Neural cell (in vitro differentiated cells): ENCODE data around the gene HOXC5. TPM values are rescaled to one million over a fixed set of nuclear protein-coding genes. Genes with fewer than 3 reads are reported as not detected.

Source experiments
- H2AFZ ChIP-seq: fragments of 200-600, 300-800 bp; sonication (generic), shearing (Covaris generic); 2 replicates; pipeline ENCODE4 v1.6.0; 2014; ENCODE audit warnings: low read depth, mild to moderate bottlenecking, antibody characterized with exemption, low read length, moderate library complexity
- H3F3A ChIP-seq: fragments of 200-600 bp; shearing (Covaris generic); 2 replicates; pipeline ENCODE4 v1.6.1; 2016; ENCODE audit warnings: mild to moderate bottlenecking, moderate library complexity, mixed read lengths, antibody characterized with exemption, low read length; ENCODE audit not compliant: insufficient read depth, poor library complexity, severe bottlenecking
- H3K27ac ChIP-seq: fragments of 200-600, 300-800 bp; sonication (generic), shearing (Covaris generic); 2 replicates; pipeline ENCODE4 v1.5.1; 2014; ENCODE audit warnings: mild to moderate bottlenecking, low read length, moderate library complexity
- H3K27me3 ChIP-seq: fragments of 300-800, 200-600 bp; sonication (generic), shearing (Covaris generic); 2 replicates; pipeline ENCODE4 v1.6.0; 2014; ENCODE audit warnings: mild to moderate bottlenecking, low read depth, low read length, moderate library complexity; ENCODE audit not compliant: insufficient read depth
- H3K36me3 ChIP-seq: fragments of 300-800, 200-600 bp; sonication (generic), shearing (Covaris generic); 2 replicates; pipeline ENCODE4 v1.5.1; 2014; ENCODE audit warnings: mild to moderate bottlenecking, antibody characterized with exemption, low read length, moderate library complexity; ENCODE audit not compliant: insufficient read depth
- H3K4me2 ChIP-seq: fragments of 300-800, 200-600 bp; sonication (generic), shearing (Covaris generic); 2 replicates; pipeline ENCODE4 v1.6.0; 2014; ENCODE audit warnings: mild to moderate bottlenecking, low read length
- H3K4me3 ChIP-seq: fragments of 300-800, 200-600 bp; sonication (generic), shearing (Covaris generic); 2 replicates; pipeline ENCODE4 v1.5.1; 2014; ENCODE audit warnings: mild to moderate bottlenecking, low read length, moderate library complexity
- H3K79me2 ChIP-seq: fragments of 200-600 bp; shearing (Covaris generic); replicated peaks from 2 replicates; pipeline ENCODE4 v1.6.0; 2014; ENCODE audit warnings: mild to moderate bottlenecking, low read length, moderate library complexity; ENCODE audit not compliant: insufficient read depth
- H3K9ac ChIP-seq: fragments of 300-800, 200-600 bp; sonication (generic), shearing (Covaris generic); 2 replicates; pipeline ENCODE4 v1.6.1; 2016; ENCODE audit warnings: mild to moderate bottlenecking, low read length, mixed read lengths
- H3K9me2 ChIP-seq: fragments of 200-600 bp; shearing (Covaris generic); 2 replicates; pipeline ENCODE4 v1.6.1; 2016; ENCODE audit warnings: mild to moderate bottlenecking, low read length, mixed read lengths; ENCODE audit not compliant: insufficient read depth
- H3K9me3 ChIP-seq: fragments of 200-600, 300-800 bp; sonication (generic), shearing (Covaris generic); 2 replicates; pipeline ENCODE4 v1.6.1; 2016; ENCODE audit warnings: mild to moderate bottlenecking, mixed run types, low read length, moderate library complexity, mixed read lengths
- H4K20me1 ChIP-seq: fragments of 200-600 bp; shearing (Covaris generic); 2 replicates; pipeline ENCODE4 v1.6.1; 2016; ENCODE audit warnings: mild to moderate bottlenecking, mixed run types; ENCODE audit not compliant: insufficient read depth
- EP300 ChIP-seq: fragments of 450-650 bp; conservative IDR thresholded peaks from 2 replicates; pipeline ENCODE4 v1.6.1; 2014; ENCODE audit warnings: antibody characterized with exemption, mild to moderate bottlenecking, moderate library complexity; ENCODE audit not compliant: poor library complexity, severe bottlenecking
- EZH2 ChIP-seq: fragments of 200-600, 300-800 bp; shearing (Covaris generic), sonication (generic); IDR thresholded peaks from 2 replicates; pipeline ENCODE4 v1.6.1; 2014; ENCODE audit warnings: antibody characterized with exemption, low read length, borderline replicate concordance, mild to moderate bottlenecking; ENCODE audit not compliant: insufficient read depth, poor library complexity, severe bottlenecking
- MXI1 ChIP-seq: fragments of 450-650 bp; conservative IDR thresholded peaks from 2 replicates; pipeline ENCODE4 v1.6.1; 2014; ENCODE audit warnings: antibody characterized with exemption, mild to moderate bottlenecking; ENCODE audit not compliant: poor library complexity, severe bottlenecking
- POLR2AphosphoS5 ChIP-seq: IDR thresholded peaks from 2 replicates; pipeline ENCODE4 v1.6.1; 2012
- RAD21 ChIP-seq: fragments of 450-650 bp; conservative IDR thresholded peaks from 2 replicates; pipeline ENCODE4 v1.6.1; 2014; ENCODE audit warnings: antibody characterized with exemption, mild to moderate bottlenecking, moderate library complexity
- REST ChIP-seq: IDR thresholded peaks from 2 replicates; pipeline ENCODE4 v1.6.1; 2012; ENCODE audit warnings: borderline replicate concordance
- SMC3 ChIP-seq: fragments of 450-650 bp; conservative IDR thresholded peaks from 2 replicates; pipeline ENCODE4 v1.6.1; 2014; ENCODE audit warnings: antibody characterized with exemption, mild to moderate bottlenecking, moderate library complexity; ENCODE audit not compliant: poor library complexity
- TAF1 ChIP-seq: IDR thresholded peaks from 2 replicates; pipeline ENCODE4 v1.6.1; 2012; ENCODE audit warnings: low read depth
- polyA plus RNA-seq: library from polyadenylated mRNA; depleted of rRNA; stranded (reverse); fragments of >200 nt; gene quantifications from 2 replicates; pipeline ENCODE4 v1.2.3, GENCODE V29; 2014
- TF ChIP-seq, protein P1 (sequence below): fragments of 450-650 bp; IDR thresholded peaks from 2 replicates; pipeline ENCODE4 v1.5.1; 2014; ENCODE audit warnings: antibody characterized with exemption, mild to moderate bottlenecking, moderate library complexity; ENCODE audit not compliant: poor library complexity, severe bottlenecking

HOXC5 gene
- polyA plus RNA-seq, 1 donor from 2014 or later, result not detected

DNA sequence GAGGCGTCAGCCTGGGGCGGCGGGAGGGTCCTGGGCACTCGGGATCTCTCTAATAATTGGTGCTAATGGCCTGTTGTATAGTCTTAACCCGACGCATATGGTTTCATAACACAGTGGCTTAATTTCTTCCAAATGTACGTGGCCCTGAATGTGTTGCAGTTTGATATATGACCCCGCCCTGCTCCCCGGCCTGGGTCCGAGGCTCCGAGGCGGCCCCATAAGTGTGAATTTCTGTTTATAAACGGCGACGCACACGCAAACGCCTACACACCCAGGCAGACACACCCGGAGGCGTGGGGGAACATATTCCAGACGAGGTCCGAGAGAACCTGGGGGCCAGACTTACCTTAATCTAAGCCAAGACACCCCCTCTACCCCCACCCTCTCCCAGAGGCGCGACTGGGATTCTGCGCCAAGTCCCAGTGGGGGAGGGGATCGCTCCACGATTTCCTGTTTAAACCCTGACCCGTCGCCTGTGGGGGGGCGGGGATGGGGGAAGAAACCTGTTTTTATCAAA lies 14.3 kb upstream of the HOXC5 start:
- Histone ChIP-seq H3K9me3 (no peaks in the 10 kb centered on the region), H3K36me3 (no peaks in the 10 kb centered on the region), H3F3A (no peaks in the 10 kb centered on the region), H3K4me3 (peak overlapping the region; percentile 62), H3K79me2 (no peaks in the 10 kb centered on the region), H3K9ac (no peak overlapping the region), H2AFZ (no peak overlapping the region), H3K4me2 (no peak overlapping the region), H3K9me2 (no peaks in the 10 kb centered on the region), H4K20me1 (no peaks in the 10 kb centered on the region), H3K27ac (no peak overlapping the region), H3K27me3 (peaks cover 98% of the 10 kb centered on the region)
- TF ChIP-seq POLR2AphosphoS5 (peak; percentile 27), EZH2 (no peak), MXI1 (no peak)

DNA sequence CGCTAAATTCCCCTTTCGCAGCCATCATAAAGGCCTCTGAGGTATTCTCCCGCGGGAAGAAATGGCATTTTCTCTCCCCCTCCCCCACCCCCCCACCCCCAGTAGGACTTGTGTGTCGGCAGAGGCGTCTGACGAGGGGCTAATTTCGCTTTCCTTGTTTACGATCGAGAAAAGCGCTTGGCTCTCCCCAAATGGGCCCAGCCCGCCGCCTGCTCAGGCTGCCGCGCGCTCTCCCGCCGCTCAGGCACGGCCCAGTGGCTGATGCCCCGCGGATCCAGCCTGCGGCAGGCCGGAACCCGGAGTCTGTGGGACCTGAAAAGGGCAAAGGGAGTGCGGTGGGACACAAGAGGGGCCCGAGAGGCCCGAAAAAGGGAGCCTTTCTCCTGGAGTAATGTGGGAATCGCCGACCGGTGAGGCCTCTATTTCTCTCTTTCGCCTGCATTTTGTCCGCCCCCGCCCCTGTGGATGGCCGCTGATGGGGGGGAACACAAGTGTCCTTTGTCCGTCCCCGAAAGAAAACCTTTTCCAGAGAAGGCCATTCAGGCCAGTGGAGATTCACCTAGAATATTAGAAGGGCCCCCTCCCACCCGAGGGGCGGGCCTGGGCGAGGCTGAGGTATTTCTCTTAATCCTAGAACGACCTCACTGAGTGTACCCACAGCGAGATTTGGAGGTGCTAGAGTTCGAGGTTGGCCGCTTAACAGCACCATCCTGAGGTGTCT lies 13.6 kb upstream of the HOXC5 start:
- Histone ChIP-seq H3K27ac (no peak overlapping the region), H3K79me2 (no peaks in the 10 kb centered on the region), H3K36me3 (no peaks in the 10 kb centered on the region), H3K4me3 (no peak overlapping the region), H4K20me1 (no peaks in the 10 kb centered on the region), H3K9me3 (no peaks in the 10 kb centered on the region), H3K4me2 (no peak overlapping the region), H2AFZ (no peak overlapping the region), H3K9me2 (no peaks in the 10 kb centered on the region), H3K9ac (no peak overlapping the region), H3F3A (no peaks in the 10 kb centered on the region), H3K27me3 (peaks cover 98% of the 10 kb centered on the region)
- no peak for TF ChIP-seq EZH2
- no peak for TF ChIP-seq EP300
- no peak for TF ChIP-seq RAD21
- TF ChIP-seq POLR2AphosphoS5, result no peak
- TF ChIP-seq MXI1, result no peak
- no peak for TF ChIP-seq SMC3
- TF ChIP-seq TAF1, result no peak
- TF ChIP-seq REST, result no peak
- TF ChIP-seq, protein P1, sequence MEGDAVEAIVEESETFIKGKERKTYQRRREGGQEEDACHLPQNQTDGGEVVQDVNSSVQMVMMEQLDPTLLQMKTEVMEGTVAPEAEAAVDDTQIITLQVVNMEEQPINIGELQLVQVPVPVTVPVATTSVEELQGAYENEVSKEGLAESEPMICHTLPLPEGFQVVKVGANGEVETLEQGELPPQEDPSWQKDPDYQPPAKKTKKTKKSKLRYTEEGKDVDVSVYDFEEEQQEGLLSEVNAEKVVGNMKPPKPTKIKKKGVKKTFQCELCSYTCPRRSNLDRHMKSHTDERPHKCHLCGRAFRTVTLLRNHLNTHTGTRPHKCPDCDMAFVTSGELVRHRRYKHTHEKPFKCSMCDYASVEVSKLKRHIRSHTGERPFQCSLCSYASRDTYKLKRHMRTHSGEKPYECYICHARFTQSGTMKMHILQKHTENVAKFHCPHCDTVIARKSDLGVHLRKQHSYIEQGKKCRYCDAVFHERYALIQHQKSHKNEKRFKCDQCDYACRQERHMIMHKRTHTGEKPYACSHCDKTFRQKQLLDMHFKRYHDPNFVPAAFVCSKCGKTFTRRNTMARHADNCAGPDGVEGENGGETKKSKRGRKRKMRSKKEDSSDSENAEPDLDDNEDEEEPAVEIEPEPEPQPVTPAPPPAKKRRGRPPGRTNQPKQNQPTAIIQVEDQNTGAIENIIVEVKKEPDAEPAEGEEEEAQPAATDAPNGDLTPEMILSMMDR, result no peak
